Astrocyte of the spinal cord (primary cell): ENCODE data around the gene ATP8B3.

Experiments used
- DNase-seq: peaks from one replicate; pipeline ENCODE4 v3.0.0; 2011; ENCODE audit warnings: low read depth, low spot score
- H3K4me3 ChIP-seq: 2 replicates; pipeline ENCODE4 v1.5.1; 2011; ENCODE audit warnings: low read depth, mild to moderate bottlenecking, low read length, moderate library complexity
- CTCF ChIP-seq: IDR thresholded peaks from 2 replicates; pipeline ENCODE4 v1.5.1; 2012; ENCODE audit warnings: low read depth, mild to moderate bottlenecking, low read length, inconsistent platforms
- in situ Hi-C: cut with HindIII; loops from 2 replicates; pipeline ENCODE4 v1.10.0; 2017; ENCODE audit warnings: low sequenced_read_pairs

ATP8B3 gene

GRCh38 chr19:1766800-1767352 is 45.2 kb downstream of the ATP8B3 start:
- no peak for TF ChIP-seq CTCF
- no peak overlapping the region for H3K4me3 ChIP-seq
- in situ Hi-C loops: no loop called here
- DNase-seq: no peak

- no peak for TF ChIP-seq CTCF
- no peak overlapping the region for H3K4me3 ChIP-seq
- no peak for DNase-seq
- in situ Hi-C loops: no loop called here
These were observed 45.9 kb downstream of the ATP8B3 start for GRCh38 chr19:1765904-1766799.

GRCh38 chr19:1765232-1765903 is 46.7 kb downstream of the ATP8B3 start:
- no peak overlapping the region for H3K4me3 ChIP-seq
- in situ Hi-C loops: no loop called here
- DNase-seq: no peak
- TF ChIP-seq CTCF: no peak

- DNase-seq: no peak
- no peak for TF ChIP-seq CTCF
- H3K4me3 ChIP-seq: no peak overlapping the region
- in situ Hi-C loops: no loop called here
These were observed 47.3 kb downstream of the ATP8B3 start for GRCh38 chr19:1764729-1765128.

GRCh38 chr19:1763648-1764639 is 48.1 kb downstream of the ATP8B3 start:
- DNase-seq: no peak
- TF ChIP-seq CTCF: no peak
- in situ Hi-C loops: no loop called here
- H3K4me3 ChIP-seq: no peak overlapping the region
